ENCODE results near the gene MICU2. TPM values are rescaled to one million over a fixed set of nuclear protein-coding genes. Genes with fewer than 3 reads are reported as not detected.

MICU2 gene
- total and polyA plus RNA-seq, 7 donors, result 23.1 to 104 (median 45.9) TPM

DNA sequence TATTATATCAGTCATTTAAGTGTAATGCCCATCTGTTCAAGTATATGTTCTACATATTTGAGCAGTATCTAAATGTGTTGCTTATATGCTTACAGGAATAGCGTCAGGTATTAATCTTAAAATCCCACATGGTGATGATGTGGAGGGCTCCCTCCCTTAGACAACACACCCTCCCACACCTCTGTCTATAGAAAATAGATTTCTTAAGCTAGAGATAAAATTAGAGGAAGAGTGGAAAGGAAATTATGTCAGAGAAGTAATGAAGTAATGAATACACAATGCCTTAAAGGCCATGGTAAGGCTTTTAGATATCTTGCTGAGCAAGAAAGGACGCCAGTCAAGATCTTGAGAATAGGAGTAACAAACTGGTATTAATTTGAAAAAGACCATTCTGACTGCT, 157.3 kb downstream of the MICU2 start:
- no peaks in the 10 kb centered on the region for H3K4me1 ChIP-seq
- no peaks in the 10 kb centered on the region for H3K27me3 ChIP-seq
- no peaks in the 10 kb centered on the region for H3K36me3 ChIP-seq
- H3K4me3 ChIP-seq, result no peak overlapping the region
- TF ChIP-seq, protein P1, sequence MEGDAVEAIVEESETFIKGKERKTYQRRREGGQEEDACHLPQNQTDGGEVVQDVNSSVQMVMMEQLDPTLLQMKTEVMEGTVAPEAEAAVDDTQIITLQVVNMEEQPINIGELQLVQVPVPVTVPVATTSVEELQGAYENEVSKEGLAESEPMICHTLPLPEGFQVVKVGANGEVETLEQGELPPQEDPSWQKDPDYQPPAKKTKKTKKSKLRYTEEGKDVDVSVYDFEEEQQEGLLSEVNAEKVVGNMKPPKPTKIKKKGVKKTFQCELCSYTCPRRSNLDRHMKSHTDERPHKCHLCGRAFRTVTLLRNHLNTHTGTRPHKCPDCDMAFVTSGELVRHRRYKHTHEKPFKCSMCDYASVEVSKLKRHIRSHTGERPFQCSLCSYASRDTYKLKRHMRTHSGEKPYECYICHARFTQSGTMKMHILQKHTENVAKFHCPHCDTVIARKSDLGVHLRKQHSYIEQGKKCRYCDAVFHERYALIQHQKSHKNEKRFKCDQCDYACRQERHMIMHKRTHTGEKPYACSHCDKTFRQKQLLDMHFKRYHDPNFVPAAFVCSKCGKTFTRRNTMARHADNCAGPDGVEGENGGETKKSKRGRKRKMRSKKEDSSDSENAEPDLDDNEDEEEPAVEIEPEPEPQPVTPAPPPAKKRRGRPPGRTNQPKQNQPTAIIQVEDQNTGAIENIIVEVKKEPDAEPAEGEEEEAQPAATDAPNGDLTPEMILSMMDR (IDR thresholded peaks at IDR 0.05), result no peak
- TF ChIP-seq POLR2A (IDR thresholded peaks at IDR 0.05), result no peak
- TF ChIP-seq POLR2AphosphoS5 (IDR thresholded peaks at IDR 0.05), result no peak
- no peak for TF ChIP-seq EP300 (IDR thresholded peaks at IDR 0.05)
- DNase-seq, result no peak
- intact Hi-C loops (cut with DNase I), result no loop called here
- no peaks in the 10 kb centered on the region for H3K9me3 ChIP-seq
- H3K27ac ChIP-seq, result no peak overlapping the region
- WGBS, 2 donors, result 91 to 96% methylated on average over 2 of the region's 2 CpGs

DNA sequence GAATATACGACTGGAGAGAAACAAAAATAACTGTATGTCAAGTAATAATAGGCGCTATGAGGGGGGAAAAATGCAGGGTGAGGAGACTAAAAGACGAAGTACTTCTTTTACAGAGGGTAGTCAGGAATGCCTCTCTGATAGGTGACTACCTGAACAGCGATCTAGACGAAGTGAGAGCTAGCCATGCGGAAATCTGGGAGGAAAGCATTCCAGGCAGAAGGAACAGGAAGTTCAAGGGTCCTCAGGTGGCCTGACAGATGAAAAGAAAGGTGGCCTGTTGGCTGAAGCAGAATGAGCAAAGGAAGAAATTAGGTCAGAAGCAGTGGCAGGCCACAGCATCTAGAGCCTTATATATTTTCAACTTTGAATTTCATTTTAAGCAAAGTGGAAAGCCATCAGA, 158.2 kb downstream of the MICU2 start:
- H3K4me1 ChIP-seq, result no peaks in the 10 kb centered on the region
- H3K27ac ChIP-seq, result no peak overlapping the region
- no peaks in the 10 kb centered on the region for H3K9me3 ChIP-seq
- no peak for TF ChIP-seq EP300 (IDR thresholded peaks at IDR 0.05)
- TF ChIP-seq POLR2AphosphoS5 (IDR thresholded peaks at IDR 0.05), result no peak
- TF ChIP-seq, protein P1 (IDR thresholded peaks at IDR 0.05), result no peak
- no peak for TF ChIP-seq POLR2A (IDR thresholded peaks at IDR 0.05)
- H3K4me3 ChIP-seq, result no peak overlapping the region
- DNase-seq, result no peak
- WGBS, 2 donors, result 93% methylated on average over 6 of the region's 6 CpGs
- H3K36me3 ChIP-seq, result no peaks in the 10 kb centered on the region
- intact Hi-C loops (cut with DNase I), result no loop called here
- H3K27me3 ChIP-seq, result no peaks in the 10 kb centered on the region

DNA sequence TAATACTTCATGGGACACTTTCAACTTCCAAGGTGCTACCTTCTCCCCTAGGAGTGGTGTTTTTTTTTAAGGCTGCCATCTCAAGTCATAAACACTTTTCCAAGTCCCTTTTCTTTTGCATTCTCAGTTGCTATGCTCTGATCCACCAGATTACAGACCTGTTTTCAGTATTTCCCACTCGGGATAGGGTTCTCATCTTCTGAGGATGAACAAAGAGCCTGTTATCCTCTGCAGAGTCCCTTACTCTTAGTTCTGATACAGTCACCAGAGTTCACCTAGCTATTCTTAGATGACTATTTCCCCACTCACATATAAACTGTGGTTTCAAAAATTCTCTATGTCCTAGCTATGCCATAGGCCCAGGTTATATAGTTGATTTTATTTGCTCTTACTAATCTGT, 160.8 kb downstream of the MICU2 start:
- DNase-seq, result no peak
- H3K4me1 ChIP-seq, result no peaks in the 10 kb centered on the region
- peaks cover 0 to 2% (median 0%) of the 10 kb centered on the region in 4 donors for H3K9me3 ChIP-seq
- TF ChIP-seq, protein P1 (IDR thresholded peaks at IDR 0.05), result no peak
- TF ChIP-seq EP300 (IDR thresholded peaks at IDR 0.05), result no peak
- no peak for TF ChIP-seq POLR2A (IDR thresholded peaks at IDR 0.05)
- TF ChIP-seq POLR2AphosphoS5 (IDR thresholded peaks at IDR 0.05), result no peak
- no peaks in the 10 kb centered on the region for H3K27me3 ChIP-seq
- H3K4me3 ChIP-seq, result no peak overlapping the region
- no peaks in the 10 kb centered on the region for H3K36me3 ChIP-seq
- intact Hi-C loops (cut with DNase I), result no loop called here
- H3K27ac ChIP-seq, result no peak overlapping the region
- WGBS, 2 donors, result 83 to 86% methylated on average over 1 of the region's 1 CpG

Small RNA genes within 50 kb of the gene (small RNA-seq; reads per million reads assigned to genes)
- 0 reads per million in 3 donors for gene RNU6-59P

Other genes starting within 250 kb of the MICU2 start
- gene ZDHHC20, start 144.9 kb downstream of the MICU2 start, total RNA-seq, result 10 to 100 TPM; 49.9 to 56.7 (median 55.3) TPM
- 10 to 100 TPM; 14.4 to 25.6 (median 20.3) TPM for gene ZDHHC20, start 144.9 kb downstream of the MICU2 start, polyA plus RNA-seq
- gene FGF9, start 66.9 kb upstream of the MICU2 start, total RNA-seq, result 1 to 10 TPM in 1 of 4 donors, under 1 TPM in 3; 0.36 to 1.4 (median 0.75) TPM
- under 1 TPM; 0.36 to 0.60 (median 0.46) TPM for gene FGF9, start 66.9 kb upstream of the MICU2 start, polyA plus RNA-seq